Medulla oblongata (tissue), 1 donor: ENCODE results near the gene RNF166.
A peak's percentile ranks its signal among the peaks of the same experiment; 100 is the strongest.

ENCODE experiments used
- DNase-seq: peaks from one replicate; pipeline ENCODE4 v3.0.0-alpha.2; 2015; ENCODE audit errors: extremely low spot score

The RNF166 gene

DNA sequence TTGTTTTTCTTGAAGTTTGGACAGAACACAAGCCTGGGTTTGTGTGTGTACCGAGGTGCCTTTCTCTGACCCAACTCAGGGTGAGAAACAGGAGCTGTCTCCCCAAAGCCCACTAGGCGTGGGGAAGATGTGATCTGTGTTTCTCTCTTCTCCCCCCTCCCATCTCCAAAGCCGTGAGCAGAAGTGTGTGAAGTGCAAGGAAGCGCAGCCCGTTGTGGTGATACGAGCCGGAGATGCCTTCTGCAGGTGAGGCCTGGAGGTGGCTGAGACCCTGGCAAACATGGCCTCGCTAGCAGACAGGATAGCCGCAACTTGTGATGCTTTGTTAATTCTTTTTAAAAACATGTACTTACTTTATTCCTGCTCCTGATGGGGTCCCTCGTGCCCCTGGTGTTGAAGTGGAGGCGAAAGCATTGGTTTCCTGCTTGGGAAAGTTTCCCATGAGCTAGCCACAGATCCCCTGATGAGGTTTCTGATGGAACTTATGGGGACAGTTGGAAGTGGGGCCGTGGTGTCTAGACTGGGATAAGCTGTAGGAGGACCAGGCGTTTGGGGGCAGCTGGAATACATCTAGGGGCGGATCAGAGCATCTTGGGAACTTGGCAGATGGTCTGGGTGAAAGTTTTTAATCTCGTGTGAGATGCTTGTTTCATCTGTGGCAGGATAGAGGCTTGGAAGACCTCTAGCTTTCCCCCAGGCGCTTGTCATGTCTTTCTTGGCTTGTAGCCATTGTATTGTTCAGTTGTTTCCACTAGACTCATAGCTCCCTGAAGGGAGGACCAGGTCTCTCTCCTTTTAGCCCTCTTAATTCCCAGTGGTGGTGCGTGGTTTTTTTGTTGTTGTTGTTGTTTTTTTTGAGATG is 988 bp upstream of the RNF166 start:
- DNase-seq, result no peak

DNA sequence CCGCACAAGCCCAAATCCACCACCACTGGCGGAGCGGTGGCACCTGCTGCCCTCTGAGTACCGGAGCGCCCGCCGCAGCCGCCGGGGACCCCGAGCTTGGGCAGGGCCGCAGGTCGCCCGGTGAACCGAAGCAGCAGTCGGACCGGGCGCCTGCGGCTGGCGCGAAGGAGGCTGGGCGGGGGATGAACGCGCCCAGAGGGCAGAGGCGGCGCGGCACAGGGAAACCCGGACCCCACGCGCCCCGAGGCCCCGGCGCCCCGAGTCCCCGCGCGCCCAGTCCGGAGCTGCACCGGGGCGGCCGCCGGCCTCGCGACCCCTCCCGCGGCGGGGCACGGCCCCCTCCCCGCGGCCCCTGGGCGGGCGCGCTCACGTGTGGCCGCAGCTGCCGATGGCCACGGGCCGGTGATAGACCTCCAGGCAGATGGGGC is 393 bp downstream of the RNF166 start:
- no peak for DNase-seq

DNA sequence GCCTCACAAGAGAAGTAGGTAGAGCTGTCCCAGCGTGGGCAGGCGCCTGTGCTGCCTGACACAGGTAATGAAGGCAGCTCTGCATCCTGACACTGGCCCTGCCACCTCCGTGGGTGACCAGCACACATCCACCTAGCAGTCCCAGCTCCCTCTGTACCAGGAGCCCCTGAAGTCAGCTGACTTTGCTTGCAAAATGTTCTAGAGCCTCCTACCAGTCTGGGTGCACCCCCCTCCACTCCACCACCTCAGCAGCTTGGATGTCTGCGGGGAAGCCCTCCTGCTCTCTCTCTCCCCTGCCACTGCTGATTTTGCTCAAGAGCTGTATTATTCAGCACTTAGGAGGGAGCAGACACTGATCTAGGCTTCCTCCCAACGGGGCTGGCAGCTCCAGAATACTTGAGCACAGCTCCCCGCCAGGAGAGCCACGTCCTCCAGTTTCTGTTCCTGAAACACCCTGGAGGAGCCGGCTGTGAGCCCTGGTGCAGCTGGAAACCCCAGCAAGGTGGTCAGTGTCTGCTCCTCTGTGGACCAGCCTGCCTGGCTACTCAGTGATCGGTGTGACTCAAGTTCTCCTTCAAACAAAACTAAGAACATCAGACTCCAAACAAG is 1.0 kb downstream of the RNF166 start:
- DNase-seq, result peak; percentile 68

DNA sequence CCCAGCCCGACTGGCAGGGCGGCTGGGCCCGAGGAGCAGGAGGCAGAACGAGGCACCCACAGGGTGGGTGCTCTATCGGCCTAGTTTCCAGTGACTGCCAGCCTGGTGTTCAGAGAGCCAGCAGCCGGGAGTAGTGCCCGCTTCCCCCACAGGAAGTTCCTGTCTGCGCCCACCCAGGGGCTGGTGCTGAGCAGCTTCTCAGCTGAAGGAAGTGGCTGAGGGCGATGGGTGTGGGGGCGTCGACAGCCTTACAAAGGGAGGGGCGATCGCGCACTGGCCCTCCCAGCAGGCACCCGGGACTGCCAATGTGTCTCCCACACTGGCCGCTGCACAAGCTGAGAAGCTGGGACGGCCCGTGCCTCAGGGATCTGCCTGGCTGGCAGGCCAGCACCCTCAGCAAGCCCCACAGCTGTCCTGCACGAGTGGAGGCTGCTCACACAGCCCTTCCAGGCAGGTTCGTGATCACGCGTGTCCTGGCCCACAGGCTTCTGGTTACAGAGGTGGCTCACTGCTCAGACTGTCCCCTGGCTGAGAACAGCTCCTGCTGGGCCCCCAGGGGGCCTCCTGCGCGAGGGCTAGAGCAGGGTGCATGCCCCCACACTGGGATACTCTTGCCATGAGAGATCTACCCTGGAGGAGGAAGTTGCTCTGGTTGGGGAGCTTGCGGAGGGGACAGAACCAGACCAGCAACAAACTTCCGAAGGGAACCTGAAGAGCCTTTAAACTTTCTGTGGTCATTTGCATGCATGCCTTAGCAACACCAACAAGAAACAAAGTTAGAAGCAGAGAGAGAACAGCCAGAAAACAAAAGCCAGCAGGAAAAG is 2.5 kb downstream of the RNF166 start:
- peak; percentile 77 for DNase-seq

DNA sequence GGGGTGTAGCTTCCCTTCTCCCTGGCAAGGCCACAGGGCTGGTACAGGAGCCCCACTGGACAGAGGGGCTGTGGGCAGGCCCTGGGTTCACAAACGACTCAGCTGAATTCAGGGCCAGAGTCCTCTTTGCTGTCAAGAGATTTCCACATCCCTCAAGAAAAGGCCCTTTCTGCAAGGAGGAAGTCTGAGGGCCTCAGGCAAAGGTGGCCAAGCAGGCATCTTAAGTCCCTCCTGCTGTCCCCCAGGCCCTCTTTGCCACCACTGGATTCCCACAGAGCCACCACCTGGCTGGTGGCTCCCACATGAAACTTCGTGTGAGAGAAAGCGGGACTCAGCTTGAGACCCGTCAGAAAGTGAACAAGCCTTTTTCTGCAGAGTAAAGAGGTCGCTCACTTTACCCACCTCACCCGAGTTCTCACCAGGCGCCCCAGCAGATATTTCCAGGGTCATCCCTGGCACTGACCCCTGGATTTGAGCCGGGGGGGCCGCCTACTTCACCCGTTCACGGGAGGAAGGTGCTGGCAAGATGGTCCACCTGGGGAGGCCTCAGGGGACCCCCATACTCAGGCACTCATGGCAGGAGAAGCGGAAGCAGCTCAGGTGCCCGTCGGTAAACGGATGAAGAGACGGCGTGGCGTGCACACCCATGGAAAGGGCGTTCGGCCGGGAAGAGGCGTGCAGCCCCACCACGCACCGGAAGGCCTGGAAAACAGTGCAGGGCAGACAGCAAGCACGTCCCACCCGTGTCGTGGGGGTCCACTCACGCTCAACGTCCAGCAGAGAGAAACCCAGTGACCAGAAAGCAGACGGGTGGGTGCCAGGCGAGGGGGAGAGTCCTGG is 3.6 kb downstream of the RNF166 start:
- DNase-seq, result no peak

DNA sequence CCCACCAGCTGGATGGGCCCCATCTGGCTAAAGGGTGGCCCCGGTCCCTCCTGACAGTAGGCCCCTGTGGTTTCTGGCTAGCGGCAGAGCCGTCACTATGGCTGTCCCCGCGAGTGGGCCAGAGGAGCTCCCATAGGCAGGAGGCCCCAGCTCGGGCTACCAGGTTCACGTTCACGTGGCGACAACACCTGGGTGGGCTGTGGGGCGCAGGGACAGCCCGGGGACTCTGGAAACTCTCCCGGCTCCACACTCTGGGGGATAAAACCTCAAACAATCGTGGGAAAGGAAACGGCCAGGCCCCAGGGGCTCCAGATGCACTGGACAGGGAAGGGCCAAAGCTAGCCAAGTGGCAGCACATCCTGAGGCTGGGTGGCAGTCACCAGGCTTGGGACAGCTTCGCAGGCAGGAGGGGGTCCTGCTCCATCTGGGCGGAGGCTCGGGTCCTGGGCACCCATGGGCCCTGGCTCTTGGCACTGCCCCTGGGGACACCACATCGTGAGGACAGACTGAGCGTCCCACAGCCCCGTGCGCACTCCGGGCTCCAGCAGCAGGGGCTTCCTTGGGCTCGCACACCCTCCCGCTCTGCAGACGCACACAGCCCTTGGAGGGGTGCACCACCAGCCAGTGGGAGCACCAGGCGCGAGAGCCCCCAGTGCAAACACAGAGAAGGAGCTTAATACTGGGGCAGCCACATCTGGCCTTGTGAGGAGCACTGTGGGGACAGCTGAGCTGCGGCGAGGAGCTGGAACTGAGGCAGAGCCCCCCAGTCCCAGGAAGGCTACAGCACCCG is 4.4 kb downstream of the RNF166 start:
- no peak for DNase-seq

DNA sequence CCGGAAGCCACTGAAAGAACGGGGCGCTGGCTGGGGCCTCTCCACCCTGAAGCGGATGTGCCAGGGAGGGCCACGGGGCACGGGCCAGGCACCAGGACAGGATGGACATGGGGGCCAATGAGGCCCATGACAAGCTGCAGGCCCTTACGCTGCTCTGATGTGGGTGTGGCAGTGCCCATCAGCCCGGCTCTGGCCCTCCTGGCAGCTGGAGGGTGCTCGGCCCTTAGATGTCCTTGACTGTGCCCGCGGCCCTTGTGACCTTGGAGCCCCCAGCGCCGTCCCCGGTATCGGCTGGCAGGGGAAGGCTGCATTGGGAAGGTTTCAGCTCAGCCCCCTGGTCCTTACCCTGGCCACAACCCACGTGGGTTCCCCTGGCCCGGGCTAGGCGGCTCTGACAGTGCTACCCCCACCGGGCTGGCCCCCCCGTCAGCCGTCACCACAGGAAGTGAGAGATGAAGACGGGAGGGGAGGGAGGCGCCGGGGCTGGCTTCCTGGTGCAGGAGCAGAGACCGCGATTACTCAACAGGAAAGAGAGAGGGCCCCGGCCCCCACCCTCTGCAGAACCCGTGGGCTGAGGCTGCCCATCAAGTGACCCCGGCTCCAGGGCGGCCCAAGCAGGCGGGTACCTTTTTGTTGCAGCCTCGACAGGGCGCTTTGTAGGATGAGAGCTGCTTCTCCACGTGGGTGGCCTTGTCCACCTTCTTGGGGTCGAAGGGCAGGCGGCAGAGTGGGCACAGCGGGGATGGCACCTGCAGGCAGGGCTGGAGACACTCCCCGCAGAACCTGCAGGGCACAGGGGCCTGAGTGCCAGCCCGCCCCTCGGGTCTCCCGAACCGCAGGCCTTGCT is 5.3 kb downstream of the RNF166 start:
- peak; percentile 84 for DNase-seq

DNA sequence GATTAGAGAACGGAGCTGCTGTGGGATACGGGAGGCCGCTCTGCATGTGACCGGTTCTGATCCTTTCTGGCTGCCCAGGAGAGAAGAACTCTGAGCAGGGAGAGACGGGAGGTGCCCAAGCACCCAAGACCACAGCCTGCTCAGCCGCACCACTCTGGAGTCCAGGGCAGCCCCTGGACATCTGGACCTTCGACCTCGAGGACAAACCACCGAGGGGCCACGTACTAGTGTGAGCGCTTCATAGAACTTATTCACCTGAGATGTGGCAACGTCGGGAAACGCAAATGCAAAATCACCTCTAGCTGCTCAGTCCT is 5.9 kb downstream of the RNF166 start:
- no peak for DNase-seq

DNA sequence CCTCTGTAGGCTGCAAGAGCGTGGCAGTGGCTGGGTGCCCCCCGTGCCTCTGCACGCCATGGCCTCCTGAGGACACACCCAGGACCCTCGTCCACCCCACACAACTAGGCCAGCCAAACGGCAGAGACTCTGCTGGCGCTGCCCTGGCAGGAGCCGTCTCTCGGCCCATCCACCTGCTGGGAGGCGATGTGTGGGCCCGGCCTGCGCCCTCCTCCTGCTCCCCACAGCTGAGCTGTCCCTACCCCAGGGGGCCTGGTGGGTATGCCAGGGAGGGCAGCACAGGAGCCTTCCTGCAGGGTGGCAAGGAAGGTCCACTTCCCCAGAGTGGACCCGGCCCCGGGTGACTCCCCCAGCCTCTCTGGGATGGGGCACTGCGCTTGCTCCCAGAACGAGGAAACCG is 7.0 kb downstream of the RNF166 start:
- no peak for DNase-seq

DNA sequence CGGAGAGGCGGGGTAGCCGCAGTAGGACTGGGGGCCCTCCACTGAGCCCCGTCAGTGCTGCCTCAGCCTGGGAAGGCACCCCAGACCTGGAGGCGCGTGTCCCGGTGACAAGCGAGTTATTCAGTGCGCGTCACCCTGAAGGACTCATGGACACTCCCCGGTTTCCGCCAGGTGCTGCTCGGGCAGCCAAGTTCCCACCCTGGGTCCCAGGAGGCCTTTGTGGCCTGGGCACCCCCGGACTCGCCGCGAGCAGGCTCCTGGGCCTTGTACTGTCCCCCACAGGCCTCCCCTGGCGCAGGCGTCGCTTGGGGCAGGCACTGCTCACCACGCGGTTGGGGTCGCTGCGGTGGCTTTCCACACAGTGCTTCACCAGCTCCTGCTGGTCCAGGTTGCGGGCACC is 7.6 kb downstream of the RNF166 start:
- no peak for DNase-seq

DNA sequence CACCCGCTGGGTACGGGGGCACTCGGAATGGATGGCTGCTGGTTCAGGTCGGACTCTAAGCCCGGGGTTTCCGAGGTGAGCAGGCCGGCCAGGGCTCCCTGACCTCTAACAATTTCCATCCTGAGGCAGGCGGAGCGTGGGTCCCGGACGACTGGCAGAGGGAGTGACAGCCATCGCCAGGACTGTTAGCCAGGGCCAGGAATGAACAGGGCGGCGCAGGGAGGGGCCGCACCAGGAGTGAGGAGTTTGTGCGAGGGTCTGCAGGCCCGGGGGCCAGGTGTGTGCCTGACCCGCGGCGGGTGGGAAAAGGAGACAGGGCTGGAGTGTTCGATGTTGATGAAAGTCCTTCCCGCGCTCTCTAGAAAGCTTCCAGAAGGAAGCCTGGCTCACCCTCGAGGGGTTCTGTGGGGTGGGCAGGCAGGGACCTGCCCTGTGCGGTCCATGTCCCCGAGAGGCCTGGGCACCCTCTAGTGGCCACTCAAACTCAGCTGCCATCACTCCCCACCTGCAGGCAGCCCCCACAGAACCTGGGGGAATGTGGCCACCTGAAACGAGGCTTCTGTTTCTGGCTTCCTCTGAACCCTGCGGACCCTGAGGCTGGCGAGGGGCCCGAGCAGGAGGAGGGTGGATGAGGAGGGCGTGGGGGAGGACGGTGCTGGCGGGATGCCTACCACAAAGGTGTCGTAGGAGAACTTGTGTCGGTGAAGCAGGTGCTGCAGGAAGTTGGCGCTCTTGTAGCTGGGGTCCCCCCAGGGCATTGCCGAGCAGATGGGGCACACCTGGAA is 8.2 kb downstream of the RNF166 start:
- no peak for DNase-seq

DNA sequence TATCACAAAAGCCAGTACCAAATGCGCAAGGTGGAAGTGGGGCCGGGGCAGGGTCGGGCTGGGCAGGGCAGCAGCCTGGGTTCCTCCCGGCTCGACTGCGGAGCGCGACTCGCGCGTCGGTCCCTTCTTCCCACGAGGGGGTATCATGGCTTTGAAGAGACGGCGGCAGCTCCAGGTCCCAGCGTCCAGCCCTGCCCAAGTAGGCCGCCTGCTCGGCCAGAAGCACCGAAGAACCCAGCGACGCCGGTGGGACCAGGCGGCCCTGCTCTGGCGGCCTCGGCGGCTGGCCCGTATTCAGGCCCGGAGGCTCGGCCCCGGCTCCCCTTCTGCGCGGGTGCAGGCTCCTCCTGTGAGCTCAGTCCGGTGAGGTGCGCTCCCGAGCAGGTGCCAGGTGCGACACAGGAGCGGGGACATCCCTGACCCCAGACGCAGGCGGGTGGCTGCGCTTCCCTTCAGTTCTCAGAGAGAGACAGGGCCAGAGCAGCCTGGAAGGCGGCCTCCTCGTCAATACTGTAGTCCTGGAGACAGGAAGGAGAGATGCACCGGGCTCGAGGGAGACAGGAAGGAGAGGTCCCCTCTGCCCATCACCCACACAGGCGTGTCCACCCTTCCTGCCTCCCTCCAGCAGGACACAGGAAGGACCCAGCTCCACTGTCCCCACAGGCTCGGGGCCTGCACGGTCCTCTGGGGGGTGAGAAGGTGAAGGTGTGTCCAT is 8.9 kb downstream of the RNF166 start:
- no peak for DNase-seq

DNA sequence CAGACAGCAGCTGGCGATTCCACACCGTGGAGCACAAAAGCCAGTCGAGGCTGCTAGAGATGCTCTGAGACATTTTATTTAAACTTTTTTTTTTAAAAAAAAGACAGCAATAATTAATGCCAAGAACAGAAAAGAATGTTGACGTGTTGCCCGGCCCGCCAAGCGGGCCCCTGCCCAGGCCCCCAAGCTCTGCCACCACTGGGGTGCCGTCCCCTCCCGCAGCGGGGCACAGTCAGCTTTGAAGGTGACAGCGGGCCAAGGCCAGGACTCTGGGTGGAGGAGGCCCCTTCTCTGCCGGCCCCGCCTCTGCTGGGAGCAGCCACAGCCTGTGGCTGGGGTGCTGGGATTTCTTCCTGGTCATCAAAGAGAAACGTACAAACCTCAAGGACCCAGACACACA is 9.8 kb downstream of the RNF166 start:
- DNase-seq, result no peak

DNA sequence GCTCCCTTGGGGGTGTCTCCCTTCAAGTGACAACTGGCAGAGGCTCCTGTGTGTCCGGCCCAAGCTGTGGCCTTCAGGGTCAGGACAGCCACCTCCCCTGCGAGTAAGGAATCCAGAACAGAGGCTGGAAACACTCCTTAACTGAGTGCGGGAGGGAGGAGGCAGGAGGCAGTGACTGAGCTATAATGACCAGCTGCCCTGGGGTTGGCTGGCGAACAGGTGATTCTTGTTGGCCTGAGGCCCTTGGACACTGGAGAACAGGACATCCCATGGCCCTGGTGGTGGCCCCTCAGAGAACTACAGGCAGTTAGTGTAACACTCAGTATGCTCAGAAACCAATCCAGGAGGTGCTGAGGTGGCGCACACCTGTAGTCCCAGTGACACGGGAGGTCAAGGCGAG is 10.5 kb downstream of the RNF166 start:
- no peak for DNase-seq

DNA sequence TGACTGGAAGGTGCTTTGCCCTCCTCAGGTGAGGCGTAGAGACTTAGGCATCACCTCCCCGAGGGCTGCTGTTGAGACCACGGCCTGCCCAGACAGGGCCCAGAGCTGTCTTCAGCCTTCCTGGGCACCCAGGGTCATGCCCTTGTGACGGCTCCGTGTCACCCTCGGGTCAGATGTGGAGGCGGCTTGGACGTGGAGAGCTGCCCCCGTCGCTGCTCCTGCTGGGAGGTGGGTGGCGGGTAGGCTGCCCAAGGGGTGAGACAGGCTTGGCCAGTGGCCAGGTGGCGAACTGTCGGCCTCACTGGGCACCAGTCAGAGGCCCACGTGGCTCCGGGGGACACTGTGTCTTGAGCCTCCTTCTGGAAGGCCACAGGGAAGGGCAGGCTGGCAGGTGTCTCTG is 11.0 kb downstream of the RNF166 start:
- no peak for DNase-seq

DNA sequence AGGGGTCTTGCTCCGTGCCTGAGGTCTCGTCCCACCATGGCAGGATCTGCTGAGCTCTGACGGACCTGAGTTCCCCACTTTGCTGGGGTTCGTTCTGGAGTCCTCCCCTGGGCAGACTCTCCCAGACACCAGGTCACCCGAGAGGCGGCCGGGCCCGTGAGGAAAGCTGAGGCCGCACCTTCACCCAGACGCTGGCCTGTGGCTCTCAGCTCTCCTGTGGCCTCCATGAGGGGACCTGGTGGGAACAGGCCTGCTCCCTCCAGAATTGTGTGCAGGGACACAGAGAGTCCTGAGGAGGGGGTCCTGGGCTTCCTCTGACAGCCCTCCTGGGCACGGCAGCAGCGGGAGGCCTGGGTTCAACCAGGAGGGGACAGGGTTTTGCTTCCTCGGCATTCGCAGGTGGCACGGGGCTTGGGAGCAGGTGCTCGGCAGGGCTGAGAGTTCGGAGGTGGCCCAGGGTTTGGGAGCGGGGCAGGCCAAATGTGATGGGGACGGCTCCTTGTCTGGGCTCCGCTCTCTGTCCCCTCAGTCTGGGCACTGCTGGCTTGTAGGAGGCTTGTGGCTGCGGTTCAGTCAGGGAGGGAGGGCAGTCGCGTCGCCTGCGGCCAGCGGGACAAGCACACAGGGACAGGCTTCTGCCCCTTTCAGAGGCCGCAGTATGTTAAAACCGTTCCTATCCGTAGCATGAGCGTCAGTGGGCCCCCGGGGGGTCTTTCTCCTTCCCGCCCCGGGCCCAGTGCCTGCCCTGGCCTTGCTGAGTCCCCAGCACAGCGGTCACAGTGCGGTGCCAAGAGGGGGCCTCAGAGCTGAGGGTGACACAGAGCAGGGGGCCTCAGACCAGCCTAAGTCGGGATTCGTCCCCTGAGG is 11.8 kb downstream of the RNF166 start:
- DNase-seq, result no peak

DNA sequence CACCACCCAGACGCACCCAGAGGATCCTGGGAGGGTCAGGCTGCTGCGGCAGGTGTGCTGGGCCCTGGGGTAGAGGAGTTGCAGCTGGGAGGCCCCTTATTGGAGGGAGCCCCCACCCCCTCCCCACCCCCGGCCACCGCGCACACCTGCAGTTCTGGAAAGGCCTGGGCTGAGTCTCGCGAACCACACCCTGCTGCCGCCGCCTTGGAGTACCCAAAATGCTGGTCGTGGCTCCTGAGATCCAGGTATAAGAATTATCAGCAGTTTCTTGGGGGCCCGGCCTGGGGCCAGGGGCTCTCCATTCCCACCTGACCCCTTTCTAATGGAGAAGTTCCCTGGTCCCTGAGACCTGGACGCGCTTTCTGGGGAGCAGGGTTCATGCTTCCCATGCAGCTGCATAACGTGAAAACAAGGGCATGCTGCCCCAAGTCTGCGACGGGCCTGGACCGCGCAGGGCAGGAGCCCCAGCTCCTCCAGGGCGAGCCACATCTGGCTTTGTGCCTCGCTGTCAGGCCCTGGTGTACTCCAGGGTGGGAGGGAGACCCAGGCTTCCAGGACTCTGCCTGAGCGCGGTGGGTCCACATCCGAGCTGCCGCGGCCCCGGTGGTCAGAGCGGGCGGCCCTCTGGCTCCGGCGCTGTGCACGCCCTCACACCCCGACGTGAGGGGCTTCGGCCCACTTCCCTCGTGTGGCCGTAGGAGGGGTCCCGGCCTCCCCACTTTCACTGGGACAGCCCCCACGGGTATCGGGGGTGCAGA is 12.6 kb downstream of the RNF166 start:
- no peak for DNase-seq
